GM12878 (cell line): ENCODE data around the gene C1QC.

Source experiments
- CHD2 ChIP-seq: IDR thresholded peaks from 2 replicates; pipeline ENCODE4 v1.6.1; 2011; ENCODE audit warnings: low read depth, low read length, improper control_type of control experiment, borderline replicate concordance
- CTCF ChIP-seq, 3 experiments: IDR thresholded peaks in 2 of 3; conservative IDR thresholded peaks in 1 of 3; 2 replicates each; pipeline ENCODE4 v1.5.1; 2011; ENCODE audit warnings: low read depth in 3 of 3, low read length in 3 of 3, mild to moderate bottlenecking in 3 of 3, control low read depth in 2 of 3, moderate library complexity in 2 of 3, inconsistent platforms in 1 of 3, mixed read lengths in 1 of 3; ENCODE audit not compliant: control insufficient read depth in 2 of 3, insufficient read depth in 1 of 3; ENCODE audit errors: extremely low read depth in 1 of 3
- EZH2 ChIP-seq: IDR thresholded peaks from 2 replicates; pipeline ENCODE4 v1.6.1; 2012; ENCODE audit warnings: low read depth, mild to moderate bottlenecking, control low read depth, inconsistent platforms, low read length, borderline replicate concordance; ENCODE audit not compliant: control insufficient read depth

DNA sequence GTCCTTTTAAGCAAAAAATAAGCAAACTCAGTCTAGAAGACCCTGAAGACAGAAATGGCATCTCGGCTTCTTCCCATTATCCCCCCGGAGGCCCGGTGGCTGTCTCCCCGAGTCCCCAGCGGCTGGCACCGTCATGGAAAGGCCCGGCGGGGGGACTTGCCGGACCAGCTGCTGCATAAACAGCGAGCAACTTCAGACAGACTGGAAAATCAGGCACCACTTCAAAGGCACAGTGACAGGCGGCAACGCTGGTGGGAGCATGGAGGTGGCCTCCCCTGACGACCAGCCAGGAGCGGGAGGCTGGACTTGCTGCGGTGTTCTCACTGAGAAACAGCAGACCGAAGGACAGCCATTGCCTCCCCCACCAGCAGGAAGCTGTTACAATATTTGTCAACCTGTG is 25.4 kb upstream of the C1QC start:
- TF ChIP-seq CTCF (IDR thresholded peaks at IDR 0.05 in 2 of 3, conservative IDR thresholded peaks at IDR 0.05 in 1 of 3; ENCODE audit: control insufficient read depth in 2 of 3, extremely low read depth in 1 of 3, insufficient read depth in 1 of 3, low read depth in 3 of 3, low read length in 3 of 3), result no peak
- no peak for TF ChIP-seq EZH2
- TF ChIP-seq CHD2, result no peak
